K562 (cell line): ENCODE measurements around the gene RERE.

Source experiments
- TF ChIP-seq, protein P1 (sequence below), 2 experiments: fragments of 200-800 bp in 1 of 2; sonication (Bioruptor generic) in 1 of 2; sonication (generic) in 1 of 2; formaldehyde crosslinking in 1 of 2; IDR thresholded peaks in 1 of 2; conservative IDR thresholded peaks in 1 of 2; 2 replicates each; pipeline versions ENCODE4 v1.5.0 to v1.6.1; 2016 to 2020; ENCODE audit warnings: missing compliant biosample characterization in 1 of 2, missing genetic modification characterization in 1 of 2, missing genetic modification reagents in 1 of 2
- TF ChIP-seq, protein P2 (sequence below), 3 experiments: IDR thresholded peaks in 2 of 3; conservative IDR thresholded peaks in 1 of 3; 2 replicates each; pipeline ENCODE4 v1.5.1; 2011 to 2012; ENCODE audit warnings: low read length in 3 of 3, mild to moderate bottlenecking in 3 of 3, control low read depth in 2 of 3, improper control_type of control experiment in 1 of 3, inconsistent platforms in 1 of 3, low read depth in 1 of 3, mixed read lengths in 1 of 3, moderate library complexity in 1 of 3; ENCODE audit not compliant: insufficient read depth in 2 of 3

DNA sequence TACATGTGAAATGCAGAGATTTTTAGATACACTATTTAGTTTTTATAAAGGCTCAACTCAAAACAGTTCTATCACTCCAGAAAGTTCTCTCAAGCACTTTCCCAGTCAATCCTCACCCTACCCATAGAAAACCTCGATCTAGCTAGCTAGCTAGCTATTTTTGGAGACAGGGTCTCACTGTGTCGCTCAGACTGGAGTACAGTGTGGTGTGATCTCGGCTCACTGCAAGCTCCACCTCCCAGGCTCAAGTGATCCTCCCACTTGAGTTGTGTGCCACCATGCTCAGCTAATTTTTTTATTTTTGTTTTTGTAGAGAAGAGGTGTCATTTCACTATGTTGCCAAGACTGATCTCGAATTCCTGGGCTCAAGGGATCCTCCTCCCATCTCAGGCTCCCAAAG, 236.9 kb downstream of the RERE start:
- TF ChIP-seq, protein P1, sequence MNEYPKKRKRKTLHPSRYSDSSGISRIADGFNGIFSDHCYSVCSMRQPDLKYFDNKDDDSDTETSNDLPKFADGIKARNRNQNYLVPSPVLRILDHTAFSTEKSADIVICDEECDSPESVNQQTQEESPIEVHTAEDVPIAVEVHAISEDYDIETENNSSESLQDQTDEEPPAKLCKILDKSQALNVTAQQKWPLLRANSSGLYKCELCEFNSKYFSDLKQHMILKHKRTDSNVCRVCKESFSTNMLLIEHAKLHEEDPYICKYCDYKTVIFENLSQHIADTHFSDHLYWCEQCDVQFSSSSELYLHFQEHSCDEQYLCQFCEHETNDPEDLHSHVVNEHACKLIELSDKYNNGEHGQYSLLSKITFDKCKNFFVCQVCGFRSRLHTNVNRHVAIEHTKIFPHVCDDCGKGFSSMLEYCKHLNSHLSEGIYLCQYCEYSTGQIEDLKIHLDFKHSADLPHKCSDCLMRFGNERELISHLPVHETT (CRISPR knock-in tag; conservative IDR thresholded peaks at IDR 0.05 in 1 of 2, IDR thresholded peaks at IDR 0.05 in 1 of 2): no peak
- TF ChIP-seq, protein P2, sequence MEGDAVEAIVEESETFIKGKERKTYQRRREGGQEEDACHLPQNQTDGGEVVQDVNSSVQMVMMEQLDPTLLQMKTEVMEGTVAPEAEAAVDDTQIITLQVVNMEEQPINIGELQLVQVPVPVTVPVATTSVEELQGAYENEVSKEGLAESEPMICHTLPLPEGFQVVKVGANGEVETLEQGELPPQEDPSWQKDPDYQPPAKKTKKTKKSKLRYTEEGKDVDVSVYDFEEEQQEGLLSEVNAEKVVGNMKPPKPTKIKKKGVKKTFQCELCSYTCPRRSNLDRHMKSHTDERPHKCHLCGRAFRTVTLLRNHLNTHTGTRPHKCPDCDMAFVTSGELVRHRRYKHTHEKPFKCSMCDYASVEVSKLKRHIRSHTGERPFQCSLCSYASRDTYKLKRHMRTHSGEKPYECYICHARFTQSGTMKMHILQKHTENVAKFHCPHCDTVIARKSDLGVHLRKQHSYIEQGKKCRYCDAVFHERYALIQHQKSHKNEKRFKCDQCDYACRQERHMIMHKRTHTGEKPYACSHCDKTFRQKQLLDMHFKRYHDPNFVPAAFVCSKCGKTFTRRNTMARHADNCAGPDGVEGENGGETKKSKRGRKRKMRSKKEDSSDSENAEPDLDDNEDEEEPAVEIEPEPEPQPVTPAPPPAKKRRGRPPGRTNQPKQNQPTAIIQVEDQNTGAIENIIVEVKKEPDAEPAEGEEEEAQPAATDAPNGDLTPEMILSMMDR (IDR thresholded peaks at IDR 0.05 in 2 of 3, conservative IDR thresholded peaks at IDR 0.05 in 1 of 3; ENCODE audit: insufficient read depth in 2 of 3, low read depth in 1 of 3, low read length in 3 of 3): no peak
